Fibroblast of skin of left quadriceps (primary cell): Measurements from ENCODE around the gene CCR2.
"Not testable (repeated sequence)": the region's sequence is repeated elsewhere in the genome, so short reads cannot be mapped to it uniquely, and the experiment has no call there.

Experiments used
- DNase-seq, 2 experiments: peaks; one replicate each; pipeline ENCODE4 v3.0.0-alpha.2; 2013; ENCODE audit warnings: low read depth in 2 of 2

CCR2 gene

DNA sequence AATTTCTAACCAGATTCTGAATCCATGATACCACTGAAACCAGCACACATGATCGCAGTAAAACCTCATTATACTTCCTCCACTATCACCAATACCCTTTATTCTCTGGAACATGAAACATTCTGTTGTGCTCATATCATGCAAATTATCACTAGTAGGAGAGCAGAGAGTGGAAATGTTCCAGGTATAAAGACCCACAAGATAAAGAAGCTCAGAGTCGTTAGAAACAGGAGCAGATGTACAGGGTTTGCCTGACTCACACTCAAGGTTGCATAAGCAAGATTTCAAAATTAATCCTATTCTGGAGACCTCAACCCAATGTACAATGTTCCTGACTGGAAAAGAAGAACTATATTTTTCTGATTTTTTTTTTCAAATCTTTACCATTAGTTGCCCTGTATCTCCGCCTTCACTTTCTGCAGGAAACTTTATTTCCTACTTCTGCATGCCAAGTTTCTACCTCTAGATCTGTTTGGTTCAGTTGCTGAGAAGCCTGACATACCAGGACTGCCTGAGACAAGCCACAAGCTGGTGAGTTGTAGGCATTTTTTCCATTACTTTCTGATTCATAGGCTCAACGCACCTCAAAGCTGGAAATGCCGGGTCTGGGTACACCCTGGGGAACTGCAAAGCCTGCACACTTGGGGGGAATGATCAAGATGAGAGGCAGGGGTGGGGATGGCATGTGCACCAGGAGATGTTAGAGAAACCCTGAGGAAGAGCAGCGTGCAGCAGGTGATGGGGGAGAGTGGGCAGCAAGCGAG, at the start of gene CCR2:
CCR2 (plus strand) TSS at position 465 of the 764 bp plus-strand sequence. CDS start 3,417 bp downstream, outside the sequence.
- DNase-seq = no peak

DNA sequence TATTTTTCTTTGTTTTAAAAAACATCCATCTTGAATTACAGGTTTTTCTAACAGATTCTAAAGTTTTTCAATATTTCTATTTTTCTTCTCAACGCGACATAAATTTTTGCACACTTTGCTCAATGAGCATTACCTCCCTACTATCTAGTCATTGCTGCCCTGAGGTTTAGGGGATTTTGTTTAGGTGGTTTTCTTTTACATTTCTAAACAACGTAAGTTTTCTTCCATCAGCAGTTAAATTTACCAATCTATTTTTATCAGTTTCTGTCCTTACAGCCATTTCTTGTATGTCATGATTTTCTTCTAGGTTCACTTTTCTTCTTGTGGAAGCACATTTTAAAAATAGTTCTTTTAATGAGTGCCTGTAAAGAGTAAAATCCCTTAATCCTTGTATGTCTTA, 49.2 kb upstream of the CCR2 start:
- DNase-seq = no peak

DNA sequence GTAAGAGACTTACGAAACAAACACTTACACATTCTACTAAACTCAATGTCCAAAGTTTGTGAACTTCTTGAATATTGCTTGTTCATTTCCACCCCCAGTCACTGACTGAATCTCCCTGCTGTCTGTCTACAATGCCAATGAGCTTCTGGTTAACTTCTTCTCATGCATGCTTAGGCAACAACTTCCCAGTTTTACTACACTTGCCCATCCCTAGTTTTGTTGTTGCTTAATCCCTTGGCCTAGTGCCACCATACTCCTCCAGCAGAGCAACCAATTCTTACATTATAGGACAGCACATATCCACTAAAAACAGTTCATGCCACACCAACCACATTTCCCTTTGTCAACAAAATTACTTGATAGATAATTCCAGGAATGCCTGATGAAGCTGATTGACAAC, 40.9 kb upstream of the CCR2 start:
- no peak for DNase-seq

DNA sequence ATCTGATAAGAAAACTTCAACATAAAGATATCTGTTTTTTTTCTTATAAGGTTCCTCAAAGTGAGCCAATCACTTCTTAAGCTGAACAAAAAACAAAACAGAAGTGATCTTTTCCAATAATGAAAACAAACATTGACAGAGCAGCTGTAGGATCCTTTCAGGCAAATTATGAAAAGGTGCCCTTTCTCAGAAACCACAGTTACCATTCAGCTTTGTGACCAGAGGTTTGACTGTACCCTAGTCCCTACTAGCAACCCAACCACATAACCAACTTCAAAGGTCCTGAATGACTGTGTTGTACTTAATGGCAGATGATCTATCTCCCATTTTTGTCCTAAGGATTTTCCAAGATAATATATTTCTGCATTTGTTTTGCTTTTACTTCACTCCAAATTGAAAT, 39.4 kb upstream of the CCR2 start:
- DNase-seq = no peak

DNA sequence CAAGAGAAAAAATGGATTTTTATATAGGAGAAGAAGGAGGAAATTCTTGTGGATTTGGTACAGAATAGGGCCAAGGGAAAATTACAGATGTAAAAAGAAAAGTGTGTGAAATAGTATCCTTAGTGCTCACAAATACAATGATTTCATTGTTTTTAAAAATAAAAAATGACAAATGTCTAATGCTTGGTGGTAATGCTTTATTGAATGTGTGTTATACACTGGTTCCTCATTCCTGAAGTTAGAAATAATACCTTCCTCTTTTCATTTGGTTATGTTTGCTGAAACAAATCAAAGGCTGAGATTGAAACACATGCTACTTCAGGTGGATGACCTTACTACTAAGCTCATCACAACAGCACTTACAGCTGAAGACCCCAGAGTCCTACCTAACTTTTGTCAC, 37.7 kb upstream of the CCR2 start:
- DNase-seq = no peak

DNA sequence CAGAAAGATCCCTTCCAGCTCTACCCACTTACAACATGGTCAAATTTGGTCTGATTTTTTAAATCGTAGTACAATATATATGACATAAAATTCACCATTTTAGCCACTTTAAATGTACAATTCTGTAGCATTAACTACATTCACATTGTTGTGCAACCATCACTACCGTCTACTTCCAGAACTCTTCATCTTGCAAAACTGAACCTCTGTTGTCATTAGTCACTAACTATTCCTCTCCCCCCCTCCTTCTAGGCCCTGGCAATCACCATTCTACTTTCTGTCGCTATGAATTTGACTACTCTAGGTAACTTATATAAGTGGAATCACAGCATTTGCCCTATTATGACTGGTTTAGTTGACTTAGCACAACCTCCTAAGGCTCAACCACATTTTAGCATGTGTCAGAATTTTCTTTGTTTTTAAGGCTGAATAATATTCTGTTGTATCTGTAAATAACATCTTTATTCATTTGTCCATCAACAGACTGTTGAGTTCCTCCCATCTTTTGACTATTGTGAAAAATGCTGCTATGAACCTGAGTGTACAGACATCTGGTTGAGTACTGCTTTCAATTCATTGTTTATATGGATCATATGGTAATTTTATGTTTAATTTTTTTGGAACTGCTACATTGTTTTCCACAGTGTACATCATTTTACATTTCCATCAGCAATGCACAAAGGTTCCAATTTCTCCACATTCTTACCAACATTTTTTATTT, 35.5 kb upstream of the CCR2 start:
- DNase-seq = no peak

DNA sequence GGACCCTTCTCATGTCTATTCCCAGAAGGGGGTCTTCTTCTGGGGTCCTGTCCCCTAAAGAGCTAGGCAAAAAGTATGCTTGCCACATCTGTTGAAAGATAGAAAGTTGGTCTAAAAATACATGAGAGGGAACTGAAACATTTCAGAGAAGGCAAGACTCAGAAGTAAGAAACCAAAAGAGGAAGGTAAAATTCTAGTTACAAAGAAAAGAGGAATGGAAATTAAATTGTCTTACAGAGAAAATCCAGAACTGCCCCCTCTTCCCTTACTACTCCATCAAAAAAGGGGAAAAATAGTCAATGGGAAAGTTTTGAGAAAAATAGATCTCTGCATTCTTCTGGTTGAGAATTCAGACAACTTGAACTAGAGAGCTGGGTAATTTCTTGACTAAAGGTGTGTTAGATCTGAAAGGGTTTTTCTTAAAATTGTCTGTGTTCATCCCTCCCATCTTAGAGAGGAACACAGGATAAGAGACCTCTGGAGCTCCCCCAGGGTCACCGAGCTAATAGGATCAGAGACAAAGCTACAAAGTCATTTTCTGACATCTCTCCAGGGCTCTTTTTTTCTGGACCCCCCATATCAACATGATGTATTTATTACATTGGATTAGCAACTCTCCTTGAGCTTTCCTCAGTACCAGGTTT, 32.3 kb upstream of the CCR2 start:
- DNase-seq = no peak

DNA sequence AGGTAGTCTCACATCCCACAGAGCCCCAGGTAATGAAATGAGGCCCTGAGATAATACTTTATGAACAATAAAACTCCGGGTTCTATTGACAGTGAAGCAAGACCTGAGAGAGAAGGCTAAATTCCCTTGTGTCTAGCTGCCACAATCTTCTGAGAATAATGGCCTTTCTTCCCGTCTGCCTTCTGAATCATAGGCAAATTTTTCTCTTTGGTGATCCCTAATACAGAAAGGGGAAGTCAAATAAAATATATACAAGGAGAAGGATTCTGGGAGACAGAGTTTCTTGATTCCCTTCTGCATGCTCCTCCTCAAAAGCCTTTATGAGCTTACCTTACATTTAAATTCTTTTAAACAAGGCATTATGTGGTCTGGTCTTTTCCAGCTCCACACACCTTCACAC, 29.9 kb upstream of the CCR2 start:
- DNase-seq = no peak

DNA sequence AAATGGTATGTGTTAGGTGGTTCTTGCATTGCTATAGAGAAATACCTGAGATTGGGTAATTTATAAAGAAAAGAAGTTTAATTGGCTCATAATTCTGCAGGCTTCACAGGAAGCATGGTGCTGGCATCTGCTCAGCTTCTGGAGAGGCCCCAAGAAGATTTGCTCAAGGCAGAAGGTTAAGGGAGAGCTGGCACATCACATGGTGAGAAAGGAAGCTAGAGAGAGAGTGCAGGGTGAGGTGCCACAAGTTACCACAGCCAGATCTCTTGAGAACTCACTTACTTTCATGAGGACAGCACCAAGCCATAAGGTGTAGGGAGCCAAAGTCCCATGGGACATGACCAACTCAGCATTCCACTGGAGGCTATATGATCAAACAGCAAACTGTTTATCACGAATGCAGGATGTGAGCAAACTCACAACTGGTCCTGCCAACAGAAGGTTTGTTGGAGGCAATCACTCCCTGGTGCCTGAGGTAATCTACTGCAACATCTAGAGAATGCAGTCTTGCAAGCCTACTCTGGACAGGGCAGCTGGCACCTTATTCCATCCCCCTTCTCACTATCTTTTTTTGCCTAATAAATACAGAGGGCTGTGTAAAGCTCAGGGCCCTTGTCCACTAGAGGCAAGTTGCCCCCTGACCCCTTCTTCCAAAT, 28.1 kb upstream of the CCR2 start:
- no peak for DNase-seq

DNA sequence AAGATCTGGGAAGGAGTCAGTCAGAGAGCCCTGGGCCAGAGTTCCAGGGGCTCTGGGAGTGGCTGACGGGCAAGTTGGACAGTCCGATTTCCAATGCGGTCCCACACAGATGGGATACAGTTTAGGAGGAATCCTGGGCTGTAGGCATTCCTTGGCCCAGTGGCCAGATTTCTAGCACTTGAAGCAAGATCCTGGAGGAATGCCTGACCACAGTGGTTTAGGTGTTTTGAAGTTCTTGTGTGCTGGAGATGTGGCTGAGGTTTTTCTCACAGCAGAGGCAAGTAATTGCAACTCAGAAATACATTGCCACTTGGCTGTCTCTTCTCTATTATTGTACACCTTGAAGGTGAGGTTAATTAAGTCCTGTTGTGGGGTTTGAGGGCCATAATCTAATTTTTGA, 23.2 kb upstream of the CCR2 start:
- DNase-seq = not testable (repeated sequence)

DNA sequence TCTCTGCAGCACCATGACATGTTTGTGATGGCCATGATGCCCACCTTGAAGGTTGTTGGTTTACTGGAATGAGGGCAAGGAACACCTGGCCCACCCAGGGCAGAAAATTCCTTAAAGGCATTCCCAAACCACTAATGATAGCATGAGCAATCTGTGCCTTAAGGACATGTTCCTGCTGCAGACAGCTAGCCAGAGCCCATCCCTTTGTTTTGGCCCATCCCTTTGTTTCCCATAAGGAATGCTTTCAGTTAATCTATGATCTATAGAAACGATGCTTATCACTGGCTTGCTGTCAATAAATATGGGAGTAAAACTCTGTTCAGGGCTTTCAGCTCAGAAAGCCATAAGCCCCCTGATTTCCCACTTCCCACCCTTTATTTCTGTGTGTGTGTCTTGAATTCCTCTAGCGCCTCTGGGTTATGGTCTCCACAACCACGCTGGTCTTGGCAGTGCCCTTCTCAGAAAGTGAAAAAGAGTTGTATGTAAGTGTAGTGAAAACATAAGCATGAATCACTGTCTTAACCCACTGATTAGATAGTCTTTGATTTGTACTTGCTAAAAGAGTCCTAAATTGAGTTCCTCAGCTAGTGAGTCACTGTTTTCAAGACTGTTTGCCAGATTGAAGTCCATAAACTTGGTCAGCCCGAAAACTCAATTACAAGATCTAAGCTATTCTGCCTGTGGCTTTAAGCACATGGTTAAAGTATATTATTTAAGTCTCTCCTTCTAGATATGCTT, 19.0 kb upstream of the CCR2 start:
- DNase-seq = no peak

DNA sequence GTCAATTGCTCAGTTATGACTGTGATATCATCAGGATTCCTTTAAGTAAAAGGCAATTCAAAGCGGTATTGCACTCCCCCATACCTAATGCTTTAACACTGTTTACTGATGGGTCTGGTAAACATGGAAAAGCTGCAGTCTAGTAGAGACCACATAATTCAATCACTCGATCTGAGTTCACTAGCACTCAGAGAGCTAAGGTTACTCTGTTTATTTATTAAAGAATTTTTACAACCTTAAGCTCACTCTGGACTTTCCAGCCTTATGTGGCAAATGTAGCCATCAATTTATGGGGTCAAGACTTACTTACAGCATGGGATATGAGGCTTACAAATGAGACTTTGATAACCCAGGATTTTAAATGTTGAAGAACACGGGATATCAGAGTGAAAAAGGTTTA, 18.4 kb upstream of the CCR2 start:
- DNase-seq = no peak

DNA sequence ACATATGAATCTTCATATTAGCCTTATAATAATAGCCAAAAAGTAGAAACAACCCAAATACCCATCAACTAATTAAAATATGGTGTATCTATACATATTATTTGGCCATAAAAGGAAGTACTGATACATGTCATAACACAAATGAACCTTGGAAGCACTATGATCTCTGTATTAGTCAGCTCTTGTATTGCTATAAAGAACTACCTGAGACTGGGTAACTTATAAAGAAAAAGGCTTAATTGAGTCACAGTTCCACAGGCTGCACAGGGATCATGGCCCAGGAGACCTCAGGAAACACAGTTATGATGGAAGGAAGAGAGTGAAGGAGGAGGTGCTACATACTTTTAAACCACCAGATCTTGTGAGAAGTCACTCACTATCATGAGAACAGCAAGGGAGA, 16.0 kb upstream of the CCR2 start:
- no peak for DNase-seq

DNA sequence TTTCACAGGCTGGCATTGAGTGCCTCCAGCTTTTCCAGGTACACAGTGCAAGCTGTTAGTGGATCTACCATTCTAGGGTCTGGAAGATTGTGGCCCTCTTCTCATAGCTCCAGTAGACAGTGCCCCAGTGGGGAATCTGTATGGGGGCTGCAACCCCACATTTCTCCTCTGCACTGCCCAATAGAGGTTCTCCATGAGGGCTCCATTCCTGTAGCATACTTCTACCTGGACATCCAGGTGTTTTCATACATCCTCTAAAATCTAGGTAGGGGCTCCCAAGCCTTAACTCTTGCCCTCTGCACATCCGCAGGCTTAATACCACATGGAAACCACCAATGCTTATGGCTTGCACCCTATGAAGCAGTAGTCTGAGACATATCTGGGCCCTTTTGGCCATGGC, 15.1 kb upstream of the CCR2 start:
- no peak for DNase-seq

DNA sequence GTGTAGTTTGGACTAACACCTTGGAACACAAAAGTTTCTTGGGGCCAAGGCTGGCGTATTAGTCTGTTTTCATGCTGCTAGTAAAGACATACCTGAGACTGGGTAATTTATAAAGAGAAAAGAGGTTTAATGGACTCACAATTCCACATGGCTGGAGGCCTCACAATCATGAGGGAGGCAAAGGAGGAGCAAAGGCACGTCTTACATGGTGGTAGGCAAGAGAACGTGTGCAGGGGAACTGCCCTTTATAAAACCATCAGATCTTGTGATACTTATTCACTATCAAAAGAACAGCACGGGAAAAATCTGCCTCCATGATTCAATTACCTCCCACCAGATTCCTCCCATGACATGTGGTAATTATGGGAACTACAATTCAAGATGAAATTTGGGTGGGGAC, 9.4 kb upstream of the CCR2 start:
- DNase-seq = no peak

DNA sequence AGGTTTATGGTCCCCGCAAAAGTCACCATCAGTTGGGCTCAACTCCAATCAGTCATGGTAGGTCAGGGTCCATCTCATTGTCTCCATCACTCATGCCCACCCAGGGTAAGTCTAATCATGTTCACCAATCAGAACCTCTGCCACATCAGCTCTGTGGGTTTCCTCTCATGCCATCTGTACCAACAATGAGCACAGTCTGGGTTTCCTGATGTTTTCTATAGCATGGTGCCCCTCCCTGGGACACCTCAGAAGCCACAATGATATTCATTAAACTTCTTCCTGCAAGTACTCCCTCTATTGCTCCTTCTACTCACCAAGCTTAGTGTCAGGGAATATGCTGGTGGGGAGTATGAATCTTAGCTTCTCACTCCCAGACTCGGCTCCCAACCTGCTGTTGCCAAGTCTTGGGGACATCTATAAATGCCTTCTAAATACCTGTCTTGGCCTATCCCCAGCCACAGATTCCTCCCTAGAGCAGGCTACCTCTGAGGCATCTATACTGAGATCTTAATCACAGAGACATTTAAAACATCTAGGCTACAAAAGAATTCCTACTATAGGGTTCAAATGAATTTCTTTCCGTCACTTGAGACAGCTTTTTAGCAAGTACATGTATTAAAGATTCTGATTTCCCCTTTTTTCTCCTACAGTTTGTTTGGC, 5.0 kb upstream of the CCR2 start:
- DNase-seq = no peak

DNA sequence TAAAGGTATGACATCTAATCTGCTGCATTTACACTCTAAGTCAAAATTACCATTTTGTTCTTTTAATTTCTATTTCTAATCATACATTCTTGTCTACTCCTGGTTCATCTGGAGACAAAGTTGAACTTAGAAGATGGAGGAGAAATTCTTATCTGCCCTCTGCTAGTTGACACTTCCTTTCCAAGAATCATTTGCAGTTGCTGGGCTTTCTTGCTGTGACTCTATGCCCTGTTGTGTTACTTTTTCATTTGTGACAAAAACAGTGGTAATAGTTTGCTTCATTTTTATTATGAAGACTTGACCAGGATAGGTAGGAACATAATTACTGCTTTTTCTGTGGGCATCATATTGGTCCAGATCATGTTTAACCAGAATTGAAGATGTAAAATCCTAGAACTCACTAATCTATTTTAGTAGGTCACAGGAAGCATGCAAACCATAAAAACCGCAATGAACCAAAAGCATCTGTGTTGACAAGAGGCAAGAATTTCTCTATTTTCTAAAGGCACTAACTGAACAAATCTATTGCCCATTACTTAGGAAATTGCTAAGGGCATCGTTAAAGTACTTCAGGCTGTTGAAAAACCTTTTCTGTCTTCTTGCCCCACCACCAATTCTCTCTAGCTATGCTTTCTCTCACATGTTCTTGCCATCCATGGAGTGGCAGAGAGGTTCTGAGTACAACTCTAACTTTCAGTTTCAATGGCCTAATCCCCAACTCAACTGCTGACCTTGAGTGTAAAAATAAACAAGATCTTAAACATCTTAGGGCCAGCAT, 4.2 kb upstream of the CCR2 start:
- DNase-seq = no peak

DNA sequence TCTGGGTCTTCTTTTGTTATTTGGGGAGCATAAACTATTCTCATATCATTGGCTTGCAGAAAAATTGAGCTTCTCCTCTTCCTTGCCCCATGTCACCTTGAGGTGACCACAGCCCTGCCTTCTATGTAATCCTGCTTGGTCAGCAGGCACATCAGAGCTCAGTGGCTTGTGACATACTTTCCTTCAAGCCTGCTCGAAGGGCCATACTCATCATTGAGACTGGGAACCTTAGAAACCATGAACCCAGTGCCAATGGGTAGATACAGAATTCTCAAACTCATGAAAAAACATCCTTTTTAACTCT, 3.7 kb upstream of the CCR2 start:
- no peak for DNase-seq

DNA sequence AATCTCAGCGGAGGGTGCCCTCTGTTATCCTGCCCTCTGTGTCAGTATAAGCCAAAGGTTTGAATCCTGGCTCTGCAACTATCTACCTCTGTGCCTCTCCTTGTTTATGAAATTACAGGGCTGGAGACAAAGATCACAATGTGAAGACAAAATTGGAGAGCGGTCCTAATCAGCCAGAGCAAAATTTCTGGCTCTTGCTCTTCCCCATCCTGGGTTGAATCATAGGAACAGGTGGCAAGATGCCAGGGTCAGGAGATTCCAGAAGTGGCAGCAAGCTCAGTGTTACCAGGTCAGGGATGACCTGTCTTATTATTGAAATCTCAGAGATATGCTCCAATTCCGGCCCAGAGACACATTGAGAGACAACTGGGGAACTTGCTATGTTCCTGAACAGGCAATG, 2.3 kb upstream of the CCR2 start:
- DNase-seq = no peak

DNA sequence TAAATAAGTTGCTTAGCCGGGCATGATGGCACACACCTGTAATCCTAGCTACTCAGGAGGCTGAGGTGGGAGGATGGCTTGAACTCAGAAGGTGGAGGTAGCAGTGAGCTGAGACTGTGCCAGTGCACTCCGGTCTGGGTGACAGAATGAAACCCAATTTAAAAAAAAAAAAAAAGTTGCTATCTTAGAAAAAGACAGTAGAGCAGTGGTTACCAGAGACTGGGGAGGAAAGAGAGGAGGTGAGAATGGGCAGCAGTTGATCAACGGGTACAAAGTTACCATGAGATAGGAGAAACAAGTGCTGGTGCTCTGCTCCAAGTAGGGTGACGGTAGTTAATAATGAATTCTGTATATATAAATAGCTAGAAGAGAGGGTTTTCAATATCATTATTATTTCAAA, 821 bp upstream of the CCR2 start:
- no peak for DNase-seq

DNA sequence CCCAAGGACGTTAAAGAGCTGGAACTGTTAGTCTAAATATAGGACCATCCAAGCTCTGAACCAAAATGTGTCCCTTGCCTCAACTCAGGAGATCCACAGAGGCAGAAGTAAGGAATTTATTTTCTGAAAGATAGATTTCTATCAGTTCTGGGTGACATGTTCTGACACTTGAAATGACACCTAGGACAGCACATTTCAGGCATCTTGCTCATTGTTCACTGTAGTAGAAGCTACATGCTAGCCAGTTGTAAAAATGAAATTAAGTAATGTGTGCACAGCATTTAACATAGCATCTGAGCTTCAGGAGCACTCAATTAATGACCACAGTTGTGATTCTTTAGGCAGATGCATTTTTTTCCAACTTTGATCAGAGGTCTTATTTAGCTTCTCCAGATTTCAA, 567 bp downstream of the CCR2 start:
- no peak for DNase-seq
